HEK293 (cell line): ENCODE measurements around the gene FBXO17.

Experiments used
- CTCF ChIA-PET: fragments of 350-600 bp; formaldehyde crosslinking; extraction: SDS; loops from one replicate; lab custom pipeline; 2021; ENCODE audit warnings: antibody characterized with exemption; lab: Yijun Ruan, JAX
- POLR2A ChIA-PET: fragments of 300-600 bp; formaldehyde crosslinking; extraction: SDS; loops from one replicate; lab custom pipeline; 2020; ENCODE audit warnings: antibody characterized with exemption, inconsistent platforms; lab: Yijun Ruan, JAX
- H3K27ac ChIP-seq: fragments of 200-500 bp; sonication (Bioruptor generic); 2 replicates; pipeline ENCODE4 v1.5.1; 2014; ENCODE audit warnings: low read depth, low read length, control low read depth, inconsistent platforms; ENCODE audit errors: extremely low read depth
- H3K36me3 ChIP-seq, 2 experiments: fragments of 200-500 bp in 1 of 2; sonication (Bioruptor generic) in 1 of 2; 1 replicate in 1 of 2; 2 replicates in 1 of 2; pipeline ENCODE4 v1.5.1; 2014 to 2017; ENCODE audit warnings: inconsistent platforms in 2 of 2, low read length in 2 of 2; ENCODE audit not compliant: control insufficient read depth in 2 of 2, insufficient read depth in 1 of 2
- H3K4me1 ChIP-seq: fragments of 200-500 bp; sonication (Bioruptor generic); 2 replicates; pipeline ENCODE4 v1.5.1; 2014; ENCODE audit warnings: mild to moderate bottlenecking, low read length, inconsistent platforms; ENCODE audit not compliant: control insufficient read depth, insufficient read depth
- H3K4me3 ChIP-seq: 2 replicates; pipeline ENCODE4 v1.5.1; 2011; ENCODE audit warnings: low read depth, mild to moderate bottlenecking, control low read depth, low read length, moderate library complexity
- H3K9me3 ChIP-seq: fragments of 200-500 bp; sonication (Bioruptor generic); 2 replicates; pipeline ENCODE4 v1.5.1; 2014; ENCODE audit warnings: low read depth, low read length, inconsistent platforms; ENCODE audit not compliant: control insufficient read depth, insufficient read depth
- GFI1B ChIP-seq: fragments of 450-650 bp; formaldehyde crosslinking; IDR thresholded peaks from 2 replicates; pipeline ENCODE4 v1.5.1; 2016; ENCODE audit warnings: missing biosample characterization, missing genetic modification characterization
- GLI4 ChIP-seq: fragments of 450-650 bp; formaldehyde crosslinking; IDR thresholded peaks from 2 replicates; pipeline ENCODE4 v1.5.1; 2016; ENCODE audit warnings: missing biosample characterization, missing genetic modification characterization
- HOXD13 ChIP-seq: sonication (generic); formaldehyde crosslinking; IDR thresholded peaks from 2 replicates; pipeline ENCODE4 v1.8.0; 2022; ENCODE audit warnings: missing genetic modification reagents, borderline replicate concordance
- OVOL3 ChIP-seq: fragments of 450-650 bp; formaldehyde crosslinking; IDR thresholded peaks from 2 replicates; pipeline ENCODE4 v1.5.1; 2016; ENCODE audit warnings: missing biosample characterization, missing genetic modification characterization
- PATZ1 ChIP-seq: fragments of 450-650 bp; formaldehyde crosslinking; IDR thresholded peaks from 2 replicates; pipeline ENCODE4 v1.5.1; 2016; ENCODE audit warnings: missing biosample characterization, missing genetic modification characterization
- PRDM10 ChIP-seq: fragments of 450-650 bp; formaldehyde crosslinking; IDR thresholded peaks from 2 replicates; pipeline ENCODE4 v1.5.1; 2016; ENCODE audit warnings: missing biosample characterization, missing genetic modification characterization
- SCRT2 ChIP-seq: fragments of 450-650 bp; formaldehyde crosslinking; IDR thresholded peaks from 2 replicates; pipeline ENCODE4 v1.5.1; 2016; ENCODE audit warnings: missing biosample characterization, missing genetic modification characterization
- SP7 ChIP-seq: fragments of 450-650 bp; formaldehyde crosslinking; IDR thresholded peaks from 2 replicates; pipeline ENCODE4 v1.5.1; 2016; ENCODE audit warnings: missing biosample characterization, missing genetic modification characterization
- ZBTB10 ChIP-seq: fragments of 450-650 bp; formaldehyde crosslinking; IDR thresholded peaks from 2 replicates; pipeline ENCODE4 v1.5.1; 2016; ENCODE audit warnings: missing biosample characterization, missing genetic modification characterization
- ZBTB20 ChIP-seq: fragments of 450-650 bp; formaldehyde crosslinking; IDR thresholded peaks from 2 replicates; pipeline ENCODE4 v1.5.1; 2016; ENCODE audit warnings: missing biosample characterization, missing genetic modification characterization
- ZBTB44 ChIP-seq: fragments of 450-650 bp; IDR thresholded peaks from 2 replicates; pipeline ENCODE4 v1.5.1; 2018; ENCODE audit warnings: missing biosample characterization, mild to moderate bottlenecking, missing genetic modification characterization
- ZBTB48 ChIP-seq: fragments of 450-650 bp; formaldehyde crosslinking; IDR thresholded peaks from 2 replicates; pipeline ENCODE4 v1.5.1; 2016; ENCODE audit warnings: missing biosample characterization, missing genetic modification characterization
- ZFP37 ChIP-seq: fragments of 450-650 bp; formaldehyde crosslinking; IDR thresholded peaks from 2 replicates; pipeline ENCODE4 v1.5.1; 2016; ENCODE audit warnings: missing biosample characterization, missing genetic modification characterization
- ZNF133 ChIP-seq: fragments of 450-650 bp; formaldehyde crosslinking; IDR thresholded peaks from 2 replicates; pipeline ENCODE4 v1.5.1; 2016; ENCODE audit warnings: missing biosample characterization, missing genetic modification characterization
- ZNF138 ChIP-seq: fragments of 450-650 bp; formaldehyde crosslinking; IDR thresholded peaks from 2 replicates; pipeline ENCODE4 v1.5.1; 2016; ENCODE audit warnings: missing biosample characterization, missing genetic modification characterization, borderline replicate concordance
- ZNF155 ChIP-seq: fragments of 450-650 bp; formaldehyde crosslinking; IDR thresholded peaks from 2 replicates; pipeline ENCODE4 v1.5.1; 2016; ENCODE audit warnings: missing biosample characterization, missing genetic modification characterization
- ZNF211 ChIP-seq: fragments of 450-650 bp; formaldehyde crosslinking; IDR thresholded peaks from 2 replicates; pipeline ENCODE4 v1.5.1; 2016; ENCODE audit warnings: low read depth, missing biosample characterization, missing genetic modification characterization
- ZNF266 ChIP-seq: fragments of 450-650 bp; formaldehyde crosslinking; IDR thresholded peaks from 2 replicates; pipeline ENCODE4 v1.5.1; 2016; ENCODE audit warnings: missing biosample characterization, missing genetic modification characterization, low read depth
- ZNF391 ChIP-seq: fragments of 450-650 bp; formaldehyde crosslinking; IDR thresholded peaks from 2 replicates; pipeline ENCODE4 v1.5.1; 2016; ENCODE audit warnings: low read depth, missing biosample characterization, missing genetic modification characterization, borderline replicate concordance
- ZNF433 ChIP-seq: fragments of 450-650 bp; formaldehyde crosslinking; IDR thresholded peaks from 2 replicates; pipeline ENCODE4 v1.5.1; 2016; ENCODE audit warnings: missing biosample characterization, missing genetic modification characterization, low read depth
- ZNF514 ChIP-seq: fragments of 450-650 bp; formaldehyde crosslinking; IDR thresholded peaks from 2 replicates; pipeline ENCODE4 v1.5.1; 2016; ENCODE audit warnings: missing biosample characterization, missing genetic modification characterization
- ZNF600 ChIP-seq: fragments of 450-650 bp; formaldehyde crosslinking; IDR thresholded peaks from 2 replicates; pipeline ENCODE4 v1.5.1; 2016; ENCODE audit warnings: missing biosample characterization, missing genetic modification characterization
- ZNF610 ChIP-seq: fragments of 450-650 bp; formaldehyde crosslinking; IDR thresholded peaks from 2 replicates; pipeline ENCODE4 v1.5.1; 2016; ENCODE audit warnings: missing biosample characterization, missing genetic modification characterization, borderline replicate concordance
- ZNF670 ChIP-seq: fragments of 450-650 bp; formaldehyde crosslinking; IDR thresholded peaks from 2 replicates; pipeline ENCODE4 v1.5.1; 2016; ENCODE audit warnings: missing biosample characterization, missing genetic modification characterization, low read depth
- ZNF76 ChIP-seq: fragments of 450-650 bp; formaldehyde crosslinking; IDR thresholded peaks from 2 replicates; pipeline ENCODE4; 2016; ENCODE audit warnings: low read depth, missing biosample characterization, missing genetic modification characterization, borderline replicate concordance

FBXO17 gene

GRCh38 chr19:38977445-38978325 lies 2.1 kb upstream of the FBXO17 start (continued):
- TF ChIP-seq ZNF600 (tag by site-specific recombination) (0 out of 2 replicates have a peak, but pooled peaks have one; percentile 54), ZNF138 (tag by site-specific recombination) (no peak), ZBTB44 (tag by site-specific recombination) (peak; percentile 48; the same call in 1 of the 2 replicates), ZNF610 (tag by site-specific recombination) (no peak; the same call in 1 of the 2 replicates), GFI1B (tag by site-specific recombination) (no peak), ZBTB20 (tag by site-specific recombination) (peak; percentile 44; the same call in 1 of the 2 replicates), PRDM10 (0 out of 2 replicates have a peak, but pooled peaks have one; percentile 25), GLI4 (tag by site-specific recombination) (no peak), ZNF155 (no peak), PATZ1 (tag by site-specific recombination) (no peak)

- no peaks in the 10 kb centered on the region for H3K9me3 ChIP-seq
- H3K4me3 ChIP-seq = peak overlapping the region; percentile 65
- H3K27ac ChIP-seq = peak overlapping the region; percentile 96
- ChIA-PET POLR2A (interaction anchor here (0.6 to 2.6 kb wide), 18 partner anchors 9 to 460 kb away, joined by 3 to 24 read pairs (median 5); partner anchors contain the start of genes FBXO27, MRPS12, RPS16 and SARS2), CTCF (interaction anchor here (0.6 to 5.9 kb wide), 39 partner anchors 8 to 573 kb away, joined by 3 to 62 read pairs (median 4); partner anchors contain the start of genes FAM98C, FBXO27, MRPS12 and SARS2)
- H3K4me1 ChIP-seq = peaks cover 32% of the 10 kb centered on the region
- H3K36me3 ChIP-seq = peaks cover 9 to 27% of the 10 kb centered on the region in 2 experiments
- TF ChIP-seq ZNF433 (tag by site-specific recombination) (no peak), GFI1B (tag by site-specific recombination) (0 out of 2 replicates have a peak, but pooled peaks have one; percentile 9), ZBTB10 (tag by site-specific recombination) (peak; percentile 46; the same call in 1 of the 2 replicates), ZBTB48 (tag by site-specific recombination) (no peak; the same call in 1 of the 2 replicates), ZNF670 (tag by site-specific recombination) (no peak), ZNF211 (tag by site-specific recombination) (no peak), ZNF610 (tag by site-specific recombination) (peak; percentile 24; the same call in 1 of the 2 replicates), ZNF391 (tag by site-specific recombination) (peak; percentile 78; the same call in 1 of the 2 replicates), ZFP37 (tag by site-specific recombination) (no peak), OVOL3 (0 out of 2 replicates have a peak, but pooled peaks have one; percentile 51), SCRT2 (no peak), SP7 (tag by site-specific recombination) (no peak), HOXD13 (CRISPR knock-in tag) (no peak), ZNF514 (no peak), ZNF76 (tag by site-specific recombination) (no peak), ZNF133 (tag by site-specific recombination) (no peak), ZNF266 (tag by site-specific recombination) (no peak)
Measured at GRCh38 chr19:38975861-38976271, 324 bp upstream of the FBXO17 start.
